ENCODE data around the gene PRSS38.
A peak's percentile ranks its signal among the peaks of the same experiment; 100 is the strongest.

Gene PRSS38

DNA sequence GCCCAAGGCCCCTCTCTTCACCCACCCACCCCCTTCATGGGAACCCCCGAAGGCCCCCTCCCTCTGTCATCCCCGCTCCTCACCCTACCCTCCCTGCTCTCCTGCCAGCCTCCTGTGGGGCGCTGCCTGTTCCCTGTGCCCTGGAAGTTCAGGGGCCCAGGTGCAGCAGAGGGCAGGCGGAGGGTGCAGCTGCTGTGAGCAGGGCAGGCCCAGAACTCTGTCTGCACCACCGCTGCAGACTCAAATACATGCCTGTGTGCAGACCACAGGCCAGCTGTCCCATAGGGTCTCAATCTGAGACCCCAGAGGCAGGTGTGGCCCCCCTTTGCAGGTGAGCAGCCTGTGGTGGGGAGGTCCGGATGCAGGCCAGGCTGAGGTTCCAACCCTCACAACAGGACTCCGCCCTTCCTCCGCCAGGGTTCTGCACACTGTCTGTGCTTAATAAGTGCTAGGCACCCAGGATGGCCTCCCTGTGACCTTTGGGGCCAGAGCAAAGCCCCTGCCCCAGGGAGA lies 69.7 kb downstream of the PRSS38 start:
- DNase-seq (ENCODE audit: low read depth in 2 of 2): no peak

DNA sequence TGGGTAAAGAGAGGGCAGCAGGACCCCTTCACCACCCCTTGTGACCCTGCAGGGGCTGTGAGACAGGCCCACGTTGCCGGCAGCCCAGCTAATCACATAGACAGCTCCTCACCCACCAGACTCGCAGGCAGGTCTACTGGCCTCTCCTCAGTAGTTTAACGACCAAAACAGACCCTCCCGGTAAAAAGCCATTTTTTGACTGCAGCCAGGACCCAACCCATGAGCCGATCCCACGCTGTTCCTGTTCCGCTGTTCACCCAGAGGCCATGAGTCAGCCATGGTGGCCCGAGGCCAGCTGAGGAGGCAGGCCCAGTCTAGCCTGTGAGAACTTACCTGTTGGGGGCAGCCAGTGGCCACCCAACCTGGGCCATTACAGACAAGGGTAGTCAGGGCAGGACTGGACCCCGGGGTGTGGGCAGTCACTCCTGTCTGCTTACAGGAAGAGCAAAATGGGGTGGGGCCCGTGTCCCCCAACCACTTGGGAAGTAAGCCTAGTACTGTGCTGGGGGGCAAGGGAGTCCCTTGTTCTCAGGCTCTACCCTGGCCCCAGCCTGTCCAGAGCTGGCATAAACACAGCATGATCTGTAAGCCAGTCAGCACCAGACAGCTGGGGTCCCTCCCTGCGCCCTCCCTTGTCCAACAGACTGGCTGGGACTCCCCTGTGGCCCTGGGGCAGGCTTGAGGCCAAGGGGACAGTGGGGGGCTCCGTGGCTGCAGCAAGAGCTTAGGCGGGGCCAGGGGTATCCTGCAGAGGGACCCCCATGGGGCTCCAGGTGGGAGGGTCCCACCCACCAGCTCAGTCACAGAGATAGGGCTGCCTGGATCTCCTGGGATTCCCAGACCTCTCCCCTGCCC lies 70.4 kb downstream of the PRSS38 start:
- DNase-seq (ENCODE audit: low read depth in 2 of 2): no peak

DNA sequence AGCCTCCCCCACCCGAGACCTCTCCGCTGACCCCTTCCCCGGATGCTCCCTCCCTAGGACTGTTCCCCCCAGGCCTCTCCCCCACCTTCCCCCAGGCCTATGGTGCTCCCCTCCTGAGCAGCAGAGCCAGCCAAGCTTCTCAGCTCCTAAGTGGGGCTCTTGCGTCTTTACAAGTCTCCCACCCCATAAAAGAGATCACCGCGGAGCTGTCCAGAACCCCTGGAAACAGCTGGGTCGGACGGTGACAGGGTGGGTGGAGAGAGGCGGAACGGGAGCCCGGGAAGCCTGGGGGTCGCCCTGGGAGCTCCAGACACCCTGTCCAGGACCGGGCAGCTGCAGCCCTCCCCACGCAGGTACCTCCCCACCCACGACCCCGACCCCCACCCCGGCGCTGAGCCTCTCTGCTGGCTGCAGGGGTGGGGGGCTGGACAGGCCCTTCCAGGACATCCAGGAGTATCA lies 71.1 kb downstream of the PRSS38 start:
- DNase-seq (ENCODE audit: low read depth in 2 of 2): no peak

DNA sequence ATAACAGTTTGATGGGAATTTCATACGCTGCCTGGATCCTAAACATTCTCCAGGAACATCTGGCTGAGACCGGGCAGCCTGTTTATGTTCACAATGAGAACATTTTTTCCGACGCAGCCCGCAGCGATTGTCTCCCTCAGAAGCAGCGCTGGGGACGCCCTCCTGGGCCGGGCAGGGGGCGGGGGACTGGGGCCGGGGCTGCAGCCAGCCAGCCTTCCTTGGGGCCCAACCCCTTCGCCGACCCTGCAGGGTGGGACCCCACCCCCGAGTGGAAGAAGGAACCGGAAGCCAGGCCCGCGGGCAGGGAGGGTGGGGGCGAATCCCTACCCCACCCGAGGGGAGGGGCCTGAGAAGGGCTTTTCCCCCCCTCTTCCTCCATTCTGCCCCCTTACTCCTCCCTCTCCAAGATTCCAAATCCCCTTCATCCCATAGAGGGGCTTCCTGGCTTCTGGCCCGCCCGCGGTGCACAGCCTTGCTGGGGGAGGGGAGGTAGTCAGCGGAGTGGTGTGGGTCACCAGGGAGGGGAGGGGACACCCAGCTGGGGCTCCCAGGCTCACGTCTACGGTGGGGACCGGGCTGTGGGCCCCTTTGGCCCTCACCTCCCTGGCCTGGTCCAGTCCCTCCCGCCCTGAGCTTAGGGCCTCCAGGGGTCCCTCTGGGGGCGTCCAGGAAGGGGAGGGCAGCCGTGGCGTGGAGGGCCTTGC lies 71.7 kb downstream of the PRSS38 start:
- DNase-seq (ENCODE audit: low read depth in 2 of 2): peak in 1 of 2 experiments; percentile 19

DNA sequence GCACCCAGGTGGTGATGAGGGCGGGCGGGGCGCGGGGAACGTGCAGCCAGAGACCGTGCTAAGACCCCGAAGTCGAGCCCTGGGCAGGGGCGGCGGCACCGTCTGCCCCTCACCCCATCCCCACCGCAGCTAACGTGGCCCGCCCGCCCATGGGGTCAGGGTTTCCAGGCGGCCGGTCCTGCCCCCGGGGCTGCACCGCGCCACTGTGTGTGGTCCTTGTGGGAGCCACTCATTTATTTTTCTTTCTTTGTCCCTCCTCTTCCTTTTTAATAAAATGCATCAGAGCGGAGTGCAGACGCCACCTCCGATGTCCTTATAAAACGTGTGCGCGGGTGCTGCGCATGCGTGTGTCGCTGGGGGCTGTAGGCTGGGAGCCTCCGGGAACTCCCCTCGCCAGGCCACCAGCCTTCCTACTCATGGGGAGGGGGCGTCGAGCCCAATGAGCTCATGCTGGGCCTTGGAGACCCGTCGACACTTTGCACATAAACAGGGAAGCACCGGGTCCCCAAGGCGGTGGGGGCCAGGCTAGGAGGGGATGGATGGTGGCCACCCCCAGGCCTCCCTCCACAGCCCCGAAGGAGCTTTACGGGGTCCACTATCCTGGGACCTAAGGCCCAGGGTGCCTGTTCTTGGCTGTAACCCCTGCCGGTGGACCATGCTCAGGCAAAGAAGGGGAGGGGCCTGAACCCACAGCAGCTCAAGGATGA lies 72.4 kb downstream of the PRSS38 start:
- no peak for DNase-seq (ENCODE audit: low read depth in 2 of 2)

DNA sequence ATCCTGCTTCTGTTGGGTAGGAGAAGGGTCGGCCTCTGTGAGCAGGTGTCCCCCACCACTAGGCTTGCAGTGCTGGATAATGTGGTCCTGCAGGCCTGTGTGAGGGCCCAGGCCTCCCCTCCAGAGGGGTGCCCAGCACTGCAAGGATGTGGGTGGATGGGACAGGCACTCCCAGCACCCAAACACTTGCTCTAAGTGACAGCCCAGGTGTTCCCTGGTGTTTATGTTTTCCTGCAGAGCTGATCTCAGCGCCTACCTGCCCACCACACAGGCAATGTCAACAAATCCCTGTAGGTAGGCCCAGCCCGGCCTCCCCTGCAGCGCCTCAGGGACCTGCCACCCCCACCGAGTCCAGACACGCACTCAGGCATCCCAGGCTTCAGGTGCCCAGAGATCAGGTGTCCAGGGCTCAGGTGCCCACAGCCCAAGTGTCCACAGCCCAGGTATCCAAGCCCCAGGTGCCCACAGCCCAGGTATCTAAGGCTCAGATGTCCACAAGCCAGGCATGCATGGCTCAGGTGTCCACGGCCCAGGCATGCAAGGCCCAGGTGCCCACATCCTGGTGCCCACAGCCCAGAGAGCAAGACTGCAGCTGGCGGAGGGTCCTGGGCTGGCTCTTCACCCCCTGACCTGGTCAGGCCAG lies 73.0 kb downstream of the PRSS38 start:
- DNase-seq (ENCODE audit: low read depth in 2 of 2): no peak

DNA sequence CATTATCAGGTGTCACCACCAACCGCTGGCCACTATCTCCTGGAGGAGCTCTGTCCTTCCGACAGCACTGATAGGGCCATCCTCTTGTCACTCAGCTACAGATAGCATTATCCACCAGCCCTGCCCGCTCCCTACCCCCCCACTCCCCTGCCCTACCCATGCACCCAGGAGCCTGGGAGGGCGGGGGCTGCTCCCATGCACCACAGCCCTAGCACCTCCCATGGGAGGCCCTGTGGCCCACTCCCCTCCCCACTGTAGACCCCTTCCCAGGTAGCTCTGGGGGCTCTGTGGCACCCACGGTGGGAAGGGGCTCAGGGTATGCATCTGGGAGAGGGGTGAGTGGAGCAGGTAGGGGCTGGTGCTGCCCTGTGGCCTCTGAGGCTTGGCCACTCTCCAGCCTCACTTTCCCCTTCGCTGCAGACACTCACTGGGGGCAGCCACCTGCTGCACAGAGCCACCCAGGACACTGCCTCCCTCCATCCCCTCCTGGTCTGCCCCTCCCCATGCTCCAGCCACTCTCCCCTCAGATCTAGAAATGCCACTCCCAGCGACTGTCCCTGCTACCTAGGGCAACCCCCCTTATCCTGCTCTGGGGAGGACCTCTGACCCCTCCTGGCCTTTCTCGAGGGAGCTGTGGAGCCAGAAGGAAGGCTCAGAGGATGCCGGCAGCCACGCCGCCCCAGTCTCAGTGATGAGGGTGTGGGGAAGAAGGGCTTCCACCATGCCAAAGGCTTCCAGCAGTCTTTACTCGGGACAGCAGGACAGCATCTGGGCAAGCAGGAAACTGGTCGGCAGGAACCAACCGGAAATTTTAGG lies 73.8 kb downstream of the PRSS38 start:
- DNase-seq (ENCODE audit: low read depth in 2 of 2): no peak

DNA sequence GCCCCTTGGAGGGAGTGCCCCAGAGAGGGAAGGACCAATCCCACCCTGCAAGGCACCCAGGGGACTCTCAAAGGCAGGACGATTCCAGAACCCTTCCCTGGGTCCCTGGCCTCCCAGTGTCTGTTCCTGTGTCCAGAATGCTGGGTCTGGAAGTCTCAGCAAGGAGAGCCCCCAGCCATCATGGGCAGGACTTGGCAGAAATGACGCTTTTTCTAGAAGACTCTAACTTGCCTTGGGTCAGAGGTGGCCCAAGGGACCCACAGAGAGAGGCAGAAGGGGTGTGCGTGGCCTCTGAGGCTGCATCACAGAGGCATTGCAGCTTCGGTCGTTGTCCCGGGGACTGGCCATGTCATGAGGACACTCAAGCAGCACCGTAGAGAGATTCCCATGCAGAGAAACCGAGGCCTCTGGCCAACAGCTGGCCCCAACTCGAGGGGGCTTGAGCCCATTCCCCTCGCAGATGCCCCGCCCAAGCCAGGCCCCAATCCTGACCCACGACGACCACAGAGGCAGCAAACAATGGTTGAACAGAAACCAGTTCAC lies 74.5 kb downstream of the PRSS38 start:
- no peak for DNase-seq (ENCODE audit: low read depth in 2 of 2)

DNA sequence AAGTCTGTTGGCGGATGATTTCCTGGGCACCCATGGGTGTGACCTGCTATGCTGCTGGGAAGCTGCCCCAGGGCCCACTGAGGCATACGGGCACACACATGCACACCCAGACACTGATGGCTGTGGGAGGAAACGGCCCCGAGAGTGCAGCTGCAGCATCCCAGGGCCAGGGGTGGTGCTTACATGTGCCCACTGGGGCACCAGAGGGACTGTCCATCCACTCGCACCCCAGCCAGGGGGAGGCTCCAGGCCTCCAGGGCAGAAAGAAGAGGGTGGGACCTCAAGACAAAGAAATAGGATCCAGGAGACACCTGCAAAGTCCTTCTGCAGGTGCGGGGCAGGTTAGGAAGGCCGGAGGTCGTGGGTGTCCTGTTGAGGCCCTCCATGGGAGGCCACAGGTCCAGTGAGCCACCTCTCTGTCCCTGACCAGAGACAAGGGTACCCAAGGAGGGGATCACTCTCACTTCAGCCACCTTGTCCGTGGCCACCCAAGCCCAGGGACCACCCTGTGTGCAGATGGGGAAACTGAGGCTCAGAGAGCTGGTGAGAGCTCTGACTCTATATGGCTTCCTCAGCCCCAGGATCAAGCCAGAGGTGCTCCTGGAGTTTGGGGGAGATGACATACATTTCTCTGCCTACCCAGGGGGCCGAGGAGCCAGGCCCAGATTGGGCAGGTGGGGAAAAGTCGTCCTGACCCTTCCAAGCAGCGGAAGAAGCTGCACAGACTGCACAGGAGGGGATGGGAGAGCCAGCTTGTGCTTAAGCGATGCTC lies 75.2 kb downstream of the PRSS38 start:
- no peak for DNase-seq (ENCODE audit: low read depth in 2 of 2)

DNA sequence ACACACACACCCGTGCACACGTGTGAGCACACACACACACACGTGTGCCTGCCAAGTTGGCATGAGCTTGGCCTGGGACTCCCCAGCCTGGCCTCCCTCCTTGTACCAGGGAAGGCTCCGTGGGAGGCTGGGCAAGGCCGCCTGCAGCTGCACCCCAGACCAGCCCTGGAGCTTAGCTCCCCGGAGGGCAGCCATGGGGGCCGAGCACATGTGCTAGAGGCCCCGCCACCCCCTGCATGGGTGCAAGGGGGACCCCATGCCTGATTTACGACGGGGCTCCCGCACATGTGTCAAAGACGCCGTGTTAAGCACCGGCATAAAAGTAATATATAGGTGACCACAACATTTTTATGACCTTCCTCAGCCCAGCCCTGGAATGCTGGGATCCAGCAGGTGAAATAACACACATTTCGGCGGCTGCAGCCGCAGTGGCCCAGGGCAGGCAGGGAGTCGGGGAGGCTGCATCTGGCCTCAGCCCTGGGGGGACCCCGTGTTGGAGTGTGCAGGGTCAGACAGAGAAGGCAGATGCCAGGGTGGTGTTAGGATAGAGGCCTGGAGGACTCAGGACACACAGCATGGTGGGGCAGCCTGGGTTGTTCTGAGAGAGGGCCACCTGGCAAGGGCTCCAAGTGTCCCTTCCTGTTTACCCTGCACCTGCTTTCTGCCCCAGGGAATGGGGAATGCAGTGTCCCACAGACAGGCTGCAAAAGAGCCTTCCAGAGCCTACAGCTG lies 75.9 kb downstream of the PRSS38 start:
- DNase-seq (ENCODE audit: low read depth in 2 of 2): no peak

DNA sequence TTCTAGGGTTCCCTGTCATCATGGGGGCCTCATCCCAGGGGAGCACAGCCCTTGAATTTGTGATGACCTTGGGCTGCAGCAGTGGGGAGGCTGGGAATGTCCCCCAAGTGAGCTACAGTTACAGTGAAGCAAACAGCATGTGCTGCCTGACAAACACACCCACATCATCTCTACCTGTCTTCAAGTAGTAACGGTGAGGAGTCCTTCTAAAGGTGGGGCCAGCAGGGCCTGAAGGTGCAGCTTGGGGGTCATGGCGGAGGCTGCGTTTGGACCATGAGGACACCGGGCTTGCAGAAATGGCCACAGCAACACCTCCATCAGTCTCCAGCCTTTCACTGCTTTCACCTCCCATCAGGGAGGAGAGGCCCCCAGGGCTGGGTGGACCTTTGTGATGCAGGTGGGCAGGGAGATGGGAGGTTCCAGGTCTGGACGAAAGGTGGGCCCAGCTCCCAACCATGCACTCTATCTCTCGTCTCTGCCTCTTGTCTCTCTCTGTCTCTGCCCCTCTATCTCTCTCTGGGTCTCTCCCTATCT lies 76.5 kb downstream of the PRSS38 start:
- DNase-seq (ENCODE audit: low read depth in 2 of 2): no peak

DNA sequence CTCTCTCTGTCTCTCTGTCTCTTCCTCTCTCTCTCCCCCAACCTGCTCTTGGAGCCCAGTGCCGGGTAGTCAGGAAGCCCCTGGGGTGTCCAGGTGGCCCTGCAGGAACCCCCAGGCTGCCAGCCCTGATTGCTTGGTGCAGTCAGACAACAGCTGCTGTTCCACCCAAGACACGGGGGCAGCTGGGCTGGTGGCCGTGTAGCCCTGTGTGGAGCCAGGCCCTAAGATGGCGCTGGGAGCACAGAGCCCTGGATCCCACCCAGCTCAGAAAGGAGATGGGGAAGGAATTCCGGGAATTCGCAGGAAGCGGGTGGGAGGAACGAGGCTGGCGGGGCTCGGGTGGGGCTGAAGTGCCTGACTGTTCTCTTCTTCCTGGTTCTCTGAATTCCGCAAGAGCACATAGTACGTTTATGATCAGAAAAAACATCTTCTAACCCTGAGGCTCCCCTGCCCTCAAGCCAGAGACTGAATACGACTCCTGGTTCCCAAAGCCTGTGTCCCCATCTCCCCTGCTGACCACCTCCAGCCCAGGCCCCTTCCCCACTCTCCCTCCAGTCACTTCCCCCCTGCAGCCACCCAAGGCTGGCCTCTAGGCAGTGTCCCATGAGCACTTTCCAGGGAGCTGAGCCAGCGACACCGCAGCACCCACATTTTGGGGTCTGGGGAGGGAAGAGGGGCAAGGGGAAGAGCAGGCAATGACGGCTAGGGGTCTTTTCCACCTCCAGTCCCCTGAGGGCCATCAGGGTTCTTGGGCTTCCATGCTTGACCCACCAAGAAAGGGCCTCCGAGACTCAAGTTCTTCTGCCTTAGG lies 77.2 kb downstream of the PRSS38 start:
- no peak for DNase-seq (ENCODE audit: low read depth in 2 of 2)

DNA sequence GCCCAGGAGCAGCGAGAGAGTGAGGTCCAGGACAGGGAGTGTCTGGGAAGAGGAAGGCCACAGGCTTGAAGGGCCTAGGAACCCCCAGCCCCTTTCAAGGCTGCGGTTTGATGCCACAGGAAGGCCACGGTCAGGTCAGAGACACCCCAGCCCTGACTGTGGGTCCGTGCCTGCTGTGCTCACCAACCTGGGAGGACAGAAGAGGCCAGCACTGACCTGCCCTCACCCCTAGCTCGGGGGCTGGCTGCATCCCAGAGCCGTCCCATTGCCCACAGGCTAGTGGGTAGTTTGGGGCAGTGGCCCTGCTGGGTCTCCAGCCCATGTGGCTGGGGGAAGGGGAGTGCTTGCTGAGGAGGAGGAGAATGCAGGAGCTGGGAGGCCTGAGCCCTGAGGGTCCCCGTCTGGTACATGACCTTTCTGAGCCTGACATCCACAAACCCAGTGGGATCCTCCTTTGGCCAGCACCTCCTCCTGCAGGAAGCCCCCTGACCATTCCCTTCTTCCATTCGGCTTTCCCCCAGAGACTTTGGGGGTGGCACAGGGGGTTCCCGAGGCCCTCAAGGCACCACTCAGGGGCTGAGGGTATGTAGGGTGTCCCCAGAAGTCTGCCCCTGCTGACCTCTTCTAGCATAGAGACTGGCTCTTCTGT lies 77.9 kb downstream of the PRSS38 start:
- DNase-seq (ENCODE audit: low read depth in 2 of 2): no peak

DNA sequence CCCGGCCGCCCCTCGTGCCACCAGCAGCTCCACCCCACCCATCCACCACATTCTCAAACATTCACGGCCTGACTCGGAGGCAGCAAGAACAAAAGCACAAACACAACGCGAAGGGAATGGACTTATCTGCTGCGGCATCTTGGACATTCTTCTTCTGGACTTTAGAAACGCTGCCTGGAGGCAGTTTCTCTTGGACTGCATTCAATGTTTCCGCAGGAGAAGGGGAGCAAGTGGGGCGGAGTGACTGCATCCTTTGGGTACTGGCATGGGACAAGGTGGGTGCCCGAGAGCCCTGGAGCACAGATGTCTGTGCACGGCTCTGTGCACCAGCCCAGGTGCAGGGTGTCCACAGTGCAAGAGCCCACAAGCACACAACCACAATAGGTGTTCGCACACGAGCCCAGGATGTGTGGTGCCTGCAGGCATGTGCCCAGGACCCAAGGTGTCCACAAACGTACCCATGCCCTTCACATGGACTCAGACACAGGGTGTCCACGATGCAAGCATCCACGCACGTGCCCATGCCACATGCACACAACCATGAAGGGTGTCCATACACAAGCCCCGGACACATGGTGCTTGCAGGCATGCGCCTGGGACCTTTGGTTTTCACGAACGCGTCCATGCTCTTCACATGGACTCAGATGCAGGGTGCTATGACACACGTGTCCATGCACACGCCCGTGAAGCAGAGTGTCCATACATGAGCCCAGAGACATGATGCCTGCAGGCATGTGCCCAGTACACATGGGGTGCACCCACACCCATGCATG lies 78.7 kb downstream of the PRSS38 start:
- no peak for DNase-seq (ENCODE audit: low read depth in 2 of 2)

DNA sequence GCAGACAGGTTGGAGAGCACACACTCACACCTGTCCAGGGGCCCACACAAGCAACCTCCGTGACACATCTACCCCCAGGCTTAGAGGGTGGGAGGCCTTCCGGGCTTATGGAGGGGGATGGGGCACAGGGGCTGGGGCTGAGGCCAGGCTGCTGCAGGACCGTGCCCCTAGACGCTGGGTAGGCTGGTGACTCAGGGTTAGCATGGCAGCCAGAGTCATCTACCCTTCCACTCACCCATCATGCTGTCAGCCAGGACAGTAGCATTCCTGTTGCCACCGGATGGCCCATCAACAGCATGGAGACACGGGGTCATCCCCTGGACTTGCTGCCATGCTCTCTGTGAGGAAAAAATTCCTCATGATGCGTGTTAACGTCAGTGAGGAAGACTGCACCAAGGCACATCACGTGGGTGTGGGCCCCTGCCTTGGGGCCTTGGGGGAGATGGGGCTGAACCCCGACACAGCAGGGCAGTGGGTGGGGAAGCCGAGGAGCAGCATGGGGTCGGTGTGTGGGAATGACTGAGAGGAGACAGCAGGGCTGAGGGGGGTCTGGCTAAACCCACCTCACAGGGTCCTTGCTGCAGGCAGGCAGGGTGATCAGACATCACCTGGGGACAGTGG lies 79.5 kb downstream of the PRSS38 start:
- no peak for DNase-seq (ENCODE audit: low read depth in 2 of 2)
